Inflammatory macrophage (primary cell): ENCODE results near the gene CNIH3.
A peak's percentile ranks its signal among the peaks of the same experiment; 100 is the strongest.
"Not testable (repeated sequence)": the region's sequence is repeated elsewhere in the genome, so short reads cannot be mapped to it uniquely, and the experiment has no call there.

Experiments
- DNase-seq, 2 donors: peaks; one replicate each; pipeline ENCODE4 v3.0.0-alpha.2; 2020 to 2022

Gene CNIH3

DNA sequence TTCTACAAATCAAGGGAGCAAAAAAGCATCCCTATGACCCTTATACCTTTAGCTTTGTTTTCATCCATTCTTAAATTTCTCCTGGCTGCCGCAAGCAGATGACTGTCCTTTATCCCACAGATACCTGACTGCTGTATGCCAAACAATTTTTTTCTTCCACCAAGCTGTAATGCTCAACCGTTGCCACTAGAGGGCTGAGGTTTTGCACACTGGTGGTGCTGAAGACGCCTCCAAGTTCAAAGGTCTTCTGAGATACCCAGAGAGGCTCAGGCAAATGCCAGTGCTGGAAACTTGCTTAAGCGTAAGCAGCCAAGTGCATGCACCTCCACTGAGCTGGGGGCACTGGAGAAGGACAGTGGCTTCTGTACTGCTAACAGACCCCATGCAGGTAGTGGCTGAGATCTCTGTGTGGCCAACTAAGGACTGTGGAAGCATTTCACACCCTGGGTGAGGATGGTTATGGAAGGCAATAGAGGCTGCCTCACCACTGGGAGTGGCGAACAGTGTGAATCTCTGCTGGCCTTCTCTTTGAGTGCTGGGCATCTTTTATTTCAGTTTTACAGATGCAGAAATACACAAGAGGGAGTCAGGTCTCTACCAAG, 28.5 kb downstream of the CNIH3 start:
- peak; percentile 61 to 66 for DNase-seq

DNA sequence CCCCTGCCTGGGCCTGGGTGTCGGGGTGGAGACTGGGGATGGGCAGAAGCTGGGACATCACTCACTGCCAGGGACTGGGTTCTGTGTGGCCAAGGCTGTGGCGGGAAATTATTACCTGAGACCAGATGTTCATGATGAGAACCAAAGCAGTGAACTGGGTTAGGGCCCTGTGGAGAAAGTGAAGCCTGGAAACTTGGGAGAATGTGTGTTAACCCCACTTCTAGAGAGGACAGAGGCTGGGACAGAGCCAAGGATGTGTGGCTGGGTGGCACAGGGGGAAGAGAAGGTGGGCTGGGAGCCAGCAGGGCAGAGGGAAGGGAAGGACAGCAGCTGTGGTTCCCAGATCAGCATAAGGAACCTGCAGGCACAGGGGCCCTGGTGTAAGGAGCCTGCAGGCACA, 31.3 kb downstream of the CNIH3 start:
- DNase-seq = no peak

DNA sequence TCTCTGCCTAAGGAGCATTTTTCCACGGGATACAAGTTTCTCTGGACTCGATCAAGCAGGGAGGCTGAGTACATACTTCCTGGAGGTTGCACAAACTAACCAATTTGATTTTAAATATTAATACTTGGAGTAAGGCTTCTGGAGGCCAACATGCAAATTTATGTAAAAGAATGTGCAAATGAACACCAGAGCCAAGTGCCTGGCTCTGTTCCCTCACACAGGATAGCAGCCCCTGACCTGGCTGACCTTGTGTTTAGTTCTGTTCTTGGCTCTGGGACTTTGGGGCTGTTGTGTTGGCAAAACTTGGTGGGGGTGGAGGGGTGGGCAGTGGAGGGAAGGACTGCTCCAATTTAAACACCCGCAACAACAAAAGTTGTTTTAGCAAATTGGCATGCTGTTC, 34.2 kb downstream of the CNIH3 start:
- DNase-seq = no peak

DNA sequence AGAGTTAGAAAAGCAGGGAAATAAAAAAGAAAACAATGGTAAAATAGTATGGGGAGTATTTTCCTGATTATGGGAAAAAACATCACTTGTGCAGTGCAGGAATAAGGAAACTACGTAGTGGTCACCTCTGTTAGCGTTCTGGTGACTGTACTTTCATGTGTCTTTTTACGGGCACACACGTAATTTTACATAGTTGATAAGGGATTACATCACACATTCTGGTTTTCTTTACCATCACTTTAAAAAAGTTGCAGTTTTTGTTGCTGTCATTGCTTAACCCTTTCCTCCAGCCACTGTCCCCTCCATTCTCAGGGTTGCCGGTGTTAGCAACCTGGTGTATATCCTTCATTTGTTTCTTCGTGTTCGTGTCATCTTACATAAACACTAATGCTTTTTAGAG, 35.1 kb downstream of the CNIH3 start:
- DNase-seq = no peak

DNA sequence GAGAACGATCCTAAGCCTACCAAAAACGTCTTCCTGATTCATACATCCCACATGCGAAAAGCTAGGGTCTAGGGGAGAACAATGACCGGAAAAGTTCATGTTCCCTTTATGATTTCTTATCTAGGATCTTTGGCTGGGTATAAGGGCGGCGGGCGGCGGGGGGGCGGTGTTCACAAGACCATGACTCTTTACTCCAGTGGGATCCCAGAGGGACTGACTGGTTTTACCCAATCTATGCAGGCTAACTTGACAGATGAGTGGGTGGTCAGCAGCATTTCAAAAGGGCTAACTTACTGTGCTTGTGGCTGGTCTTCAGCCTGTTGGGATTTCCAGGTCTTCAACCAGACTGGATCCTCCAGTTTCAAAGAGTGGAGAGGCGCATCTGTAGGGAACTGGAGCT, 40.3 kb downstream of the CNIH3 start:
- peak in 1 of 2 donors; percentile 12 for DNase-seq

DNA sequence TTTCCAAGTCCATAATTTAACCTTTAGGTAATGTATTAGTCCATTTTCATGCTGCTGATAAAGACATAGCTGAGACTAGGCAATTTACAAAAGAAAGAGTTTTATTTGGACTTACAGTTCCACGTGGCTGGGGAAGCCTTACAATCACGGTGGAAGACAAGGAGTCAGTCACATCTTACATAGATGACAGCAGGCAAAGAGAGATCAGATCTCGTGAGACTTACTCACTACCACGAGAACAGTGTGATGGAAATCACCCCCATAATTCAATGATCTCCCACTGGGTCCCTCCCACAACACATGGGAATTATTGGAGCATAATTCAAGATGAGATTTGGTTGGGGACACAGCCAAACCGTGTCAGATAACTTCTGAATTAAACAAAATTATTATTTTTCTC, 44.0 kb downstream of the CNIH3 start:
- DNase-seq = no peak

DNA sequence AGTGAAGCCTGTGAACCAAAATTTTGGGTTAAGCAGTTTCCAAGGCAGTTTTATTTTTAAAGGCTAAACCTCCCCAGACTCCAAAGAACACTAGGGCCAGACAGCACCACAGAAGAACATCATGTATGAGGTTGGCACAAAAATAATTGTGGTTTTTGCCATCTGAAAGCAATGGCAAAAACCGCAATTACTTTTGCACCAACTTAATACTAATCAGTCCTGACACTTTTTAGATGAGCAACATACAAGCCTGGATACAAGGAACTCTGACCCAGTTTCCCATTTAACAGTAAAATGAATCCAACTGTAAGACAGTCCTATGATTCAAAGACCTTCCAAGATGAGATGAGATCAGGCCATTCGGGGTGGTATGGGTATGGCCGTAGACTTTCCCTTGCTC, 46.8 kb downstream of the CNIH3 start:
- DNase-seq = no peak

DNA sequence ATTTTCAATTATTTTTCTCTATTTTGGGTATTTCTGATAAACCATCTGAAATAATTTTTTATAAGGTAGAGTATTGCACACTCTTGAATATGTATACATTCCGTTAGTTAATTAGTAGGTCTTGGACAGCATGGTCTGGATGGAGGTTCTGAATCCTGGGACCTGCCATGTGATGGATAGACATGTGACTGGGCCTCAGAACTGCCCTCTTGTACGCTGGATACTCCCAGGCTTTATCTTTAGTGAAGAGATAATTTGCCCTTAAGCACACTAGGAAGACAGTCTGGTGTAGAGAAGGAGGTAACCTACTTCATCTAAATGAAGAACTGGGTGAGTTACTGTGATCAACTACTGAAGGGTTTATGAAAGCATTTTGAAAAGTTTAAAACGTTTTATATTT, 48.9 kb downstream of the CNIH3 start:
- DNase-seq = no peak

DNA sequence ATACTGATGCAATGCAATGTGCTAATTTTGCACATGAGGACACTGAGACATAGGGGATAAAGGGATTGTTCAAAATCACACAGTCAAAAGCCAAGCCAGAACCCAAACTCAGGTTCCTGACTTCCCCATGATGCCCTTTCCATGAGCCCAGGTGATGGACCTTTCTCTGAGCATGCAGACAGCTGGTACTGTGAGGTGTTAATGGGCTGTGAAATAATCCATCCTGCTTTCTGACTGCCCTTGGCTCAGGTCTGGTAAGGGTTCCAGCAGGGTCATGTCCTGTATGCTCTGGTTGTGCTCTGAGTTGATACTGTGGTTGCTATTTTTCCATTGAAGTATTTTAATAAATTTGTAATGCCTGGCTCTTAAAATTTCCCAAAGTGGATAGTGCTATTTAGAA, 50.0 kb downstream of the CNIH3 start:
- DNase-seq = no peak

DNA sequence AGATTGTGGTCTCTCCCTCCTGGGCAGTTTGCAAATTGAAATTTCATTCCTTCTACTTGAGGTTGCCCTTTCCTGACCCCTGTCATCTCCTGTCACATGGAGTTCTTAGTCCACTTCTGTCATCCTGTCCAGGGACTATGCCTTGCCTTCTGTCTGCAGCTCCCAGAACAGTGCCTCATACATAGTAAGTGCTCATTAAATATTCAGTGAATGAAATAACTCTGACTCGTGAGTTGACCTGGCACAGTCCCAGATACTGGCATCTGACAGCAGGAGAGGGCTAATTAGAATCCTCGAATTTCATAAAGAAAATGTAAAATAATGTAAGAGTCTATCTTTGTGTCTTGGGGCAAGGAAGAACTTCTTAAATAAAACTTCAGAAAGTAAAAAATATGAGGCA, 50.8 kb downstream of the CNIH3 start:
- no peak for DNase-seq

DNA sequence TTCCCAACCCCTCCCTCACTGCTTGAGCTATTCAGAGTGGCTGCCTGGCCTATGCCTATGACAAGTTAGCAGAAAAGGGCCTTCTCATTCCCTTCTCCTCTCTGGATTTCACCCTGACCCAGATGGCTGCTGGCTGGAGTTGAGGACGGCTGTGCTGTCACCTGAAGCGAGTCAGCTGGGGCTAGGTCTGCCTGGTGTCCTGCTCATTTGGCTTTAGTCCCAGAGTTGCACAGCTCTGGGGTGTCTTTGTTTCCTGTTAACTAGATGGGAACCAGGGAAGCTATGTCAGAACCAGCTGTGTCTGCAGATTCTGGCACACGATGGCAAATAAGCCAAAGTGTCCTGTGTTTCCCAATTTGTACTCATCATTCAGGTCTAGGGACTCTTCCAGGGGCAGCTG, 52.9 kb downstream of the CNIH3 start:
- DNase-seq = no peak

DNA sequence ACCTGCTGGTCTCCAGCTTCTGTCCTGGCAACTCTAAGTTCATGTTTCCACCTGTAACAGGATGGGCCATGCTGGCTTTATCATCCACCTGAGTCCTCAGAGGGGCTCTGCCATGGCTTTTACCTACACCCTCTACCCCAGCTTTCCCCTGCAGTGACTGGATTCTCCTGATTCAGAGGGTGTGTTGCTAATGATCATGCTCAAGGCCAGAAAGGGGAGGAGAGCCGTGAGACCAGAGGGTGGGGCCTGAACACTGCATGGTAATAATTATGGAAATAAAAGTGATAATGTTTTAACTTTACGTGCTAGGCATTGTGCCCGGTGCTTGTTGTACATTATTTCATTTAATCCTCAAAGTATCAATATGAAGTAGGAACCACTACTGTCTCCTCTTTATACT, 53.3 kb downstream of the CNIH3 start:
- no peak for DNase-seq

DNA sequence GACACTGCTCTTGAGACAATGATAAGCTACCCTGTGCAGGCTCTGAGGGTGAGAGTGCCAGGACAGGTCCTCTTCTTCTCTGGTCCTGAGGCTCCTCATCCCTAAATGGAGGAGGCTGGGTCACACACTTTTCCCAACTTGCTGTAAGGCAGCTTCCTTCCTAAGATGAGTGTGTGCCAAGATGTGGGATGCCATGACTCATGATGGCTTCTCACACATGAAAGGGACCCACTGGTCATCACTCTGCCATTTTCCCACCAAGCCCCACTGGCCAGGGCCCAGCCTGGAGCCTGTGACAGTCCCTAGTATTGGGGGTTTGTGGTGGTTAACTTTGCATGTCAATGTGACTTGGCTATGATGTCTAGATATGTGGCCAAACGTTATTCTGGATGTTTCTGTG, 54.4 kb downstream of the CNIH3 start:
- DNase-seq = no peak

DNA sequence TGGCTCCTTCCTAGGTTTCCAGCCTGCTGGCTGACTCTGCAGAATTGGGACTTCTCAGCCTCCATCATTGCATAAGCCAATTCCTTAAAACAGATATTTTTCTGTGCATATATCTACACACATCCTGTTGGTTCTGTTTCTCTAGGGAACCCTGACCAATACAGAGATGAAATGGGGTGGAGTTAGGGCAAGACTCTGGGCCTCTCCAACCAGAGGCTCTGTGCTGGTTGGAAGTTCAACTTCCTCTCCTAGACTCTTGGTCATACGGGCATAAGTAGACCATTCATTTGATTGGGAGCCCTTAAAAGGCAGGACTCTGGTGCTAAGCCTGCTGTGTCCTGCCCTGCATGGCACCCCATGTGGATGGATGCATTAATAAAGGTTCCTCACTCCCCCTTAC, 55.0 kb downstream of the CNIH3 start:
- peak; percentile 29 to 37 for DNase-seq

DNA sequence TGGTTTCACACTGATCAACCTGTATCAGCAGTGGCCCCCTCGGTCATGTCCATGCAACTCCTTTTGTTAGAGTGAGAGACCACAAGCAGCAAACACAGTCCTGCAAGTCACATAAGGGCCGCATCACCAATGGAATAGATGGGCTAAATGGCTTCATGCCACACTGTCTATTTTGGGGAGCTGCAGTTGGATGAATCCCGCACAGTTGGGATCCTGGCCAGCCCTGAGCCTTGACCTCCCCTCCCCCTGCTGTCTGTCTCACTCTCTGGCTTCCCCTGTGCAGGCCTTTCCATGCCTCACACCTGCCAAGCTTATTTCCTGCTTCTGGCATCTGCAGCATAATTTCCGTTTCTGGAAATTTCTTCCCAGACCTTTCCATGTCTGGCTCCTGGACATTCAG, 57.0 kb downstream of the CNIH3 start:
- DNase-seq = no peak

DNA sequence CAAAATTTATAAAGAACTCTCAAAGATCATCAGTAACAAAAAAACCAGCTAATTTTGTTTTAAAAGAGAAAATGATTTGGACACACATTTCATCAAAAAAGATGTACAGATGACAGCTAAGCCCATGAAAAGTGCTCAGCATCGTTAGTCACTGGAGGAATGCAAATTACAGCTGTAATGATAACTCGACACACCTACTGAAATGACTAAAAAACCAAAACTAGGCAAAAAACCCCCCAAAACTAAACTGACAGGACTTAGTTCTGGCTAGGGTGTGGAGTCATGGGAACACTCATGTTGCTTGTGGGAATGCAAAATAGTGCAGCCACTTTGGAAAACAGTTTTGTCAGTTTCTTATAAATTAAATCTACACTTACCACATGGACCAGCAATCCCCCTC, 59.5 kb downstream of the CNIH3 start:
- no peak for DNase-seq

DNA sequence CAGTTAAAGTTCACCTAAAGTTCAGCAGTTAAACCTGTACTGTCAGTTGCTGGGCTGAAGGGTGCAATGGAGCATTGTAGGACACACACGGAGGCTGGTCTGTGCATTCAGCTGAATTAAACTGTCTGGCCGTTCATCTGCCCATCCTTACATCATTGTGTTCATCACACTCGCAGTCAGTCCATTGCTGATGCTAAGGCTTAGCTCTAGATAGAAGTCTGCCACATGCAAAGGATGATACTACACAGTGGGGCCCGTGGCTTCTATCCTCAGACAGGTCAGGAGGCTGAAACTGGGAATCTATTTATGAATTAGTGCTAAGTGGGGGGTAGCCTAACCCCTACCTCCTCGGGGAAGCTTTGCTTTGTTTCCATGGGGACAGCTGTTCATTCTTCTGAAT, 60.4 kb downstream of the CNIH3 start:
- no peak for DNase-seq

DNA sequence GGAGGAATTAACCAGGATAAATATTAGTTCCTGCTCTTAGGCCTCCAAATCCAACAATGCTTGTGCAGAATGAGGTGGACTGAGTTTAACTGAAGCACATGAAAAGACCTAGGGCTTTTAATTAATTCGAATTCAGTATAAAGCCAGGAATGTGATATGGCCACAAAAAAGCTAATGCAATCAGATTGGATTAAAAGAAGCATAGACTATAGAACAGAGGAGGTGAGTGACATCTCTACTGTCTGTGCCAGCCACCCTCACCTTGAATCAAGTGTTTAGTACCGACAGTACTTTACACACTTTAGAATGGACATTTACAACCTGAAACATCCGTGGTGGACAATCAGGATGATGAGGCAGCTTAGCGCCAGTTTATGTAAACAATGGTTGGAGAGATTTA, 62.1 kb downstream of the CNIH3 start:
- no peak for DNase-seq

DNA sequence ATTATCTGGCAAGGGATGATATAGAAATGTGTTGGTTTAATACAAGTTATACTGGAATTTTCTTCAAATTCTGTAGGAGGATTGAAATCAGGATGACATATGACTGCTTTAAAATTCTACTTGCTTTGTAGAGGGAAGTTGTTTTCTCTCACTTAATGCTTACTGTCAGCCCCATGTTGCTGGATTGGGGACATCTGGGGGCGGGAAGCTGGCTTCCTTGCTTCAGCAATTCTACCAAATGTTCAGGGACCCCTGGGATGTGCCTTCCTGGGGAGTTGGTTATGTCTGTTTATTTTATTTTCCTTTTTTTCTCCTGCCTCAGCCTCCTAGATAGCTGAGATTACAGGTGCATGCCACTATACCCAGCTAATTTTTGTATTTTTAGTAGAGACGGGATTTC, 63.5 kb downstream of the CNIH3 start:
- DNase-seq = peak; percentile 29 to 45

DNA sequence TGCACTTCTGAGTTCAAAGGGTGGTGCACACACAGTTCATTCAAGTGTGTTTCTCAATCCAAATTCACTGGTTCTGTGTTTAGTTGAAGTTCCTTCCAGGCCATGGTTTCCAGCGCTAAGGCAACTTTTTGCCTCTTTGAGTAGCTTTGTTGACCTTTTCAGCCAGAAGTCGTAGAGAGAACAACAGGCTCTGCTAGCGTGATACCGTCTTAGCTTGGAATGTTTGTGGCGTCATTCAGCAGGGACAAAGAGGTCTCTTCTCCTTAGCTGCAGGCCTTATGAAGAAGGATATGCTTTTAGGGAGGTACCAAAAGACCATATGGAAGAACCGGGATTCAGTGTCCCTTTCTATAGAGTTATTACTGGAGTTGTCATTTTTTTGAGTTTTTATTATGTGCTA, 65.7 kb downstream of the CNIH3 start:
- no peak for DNase-seq

DNA sequence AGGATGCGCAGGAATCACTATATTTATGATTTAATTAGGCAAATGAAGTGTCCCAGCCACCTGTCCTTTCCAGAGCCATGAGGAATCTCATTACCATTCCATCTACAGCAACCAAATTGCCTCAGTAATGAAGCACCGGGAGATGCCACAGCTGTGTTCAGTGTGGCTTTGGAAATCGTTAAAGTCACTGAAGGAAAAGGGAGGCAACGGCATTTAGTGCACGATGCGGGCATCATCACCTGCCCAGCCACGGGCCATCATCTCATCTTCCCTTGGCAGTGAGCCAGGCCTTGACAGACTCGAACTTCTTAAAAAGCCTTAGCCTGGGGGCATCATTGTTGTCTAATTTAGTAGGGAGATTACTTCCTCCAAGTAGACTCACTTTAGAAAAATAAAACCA, 67.8 kb downstream of the CNIH3 start:
- DNase-seq = no peak

DNA sequence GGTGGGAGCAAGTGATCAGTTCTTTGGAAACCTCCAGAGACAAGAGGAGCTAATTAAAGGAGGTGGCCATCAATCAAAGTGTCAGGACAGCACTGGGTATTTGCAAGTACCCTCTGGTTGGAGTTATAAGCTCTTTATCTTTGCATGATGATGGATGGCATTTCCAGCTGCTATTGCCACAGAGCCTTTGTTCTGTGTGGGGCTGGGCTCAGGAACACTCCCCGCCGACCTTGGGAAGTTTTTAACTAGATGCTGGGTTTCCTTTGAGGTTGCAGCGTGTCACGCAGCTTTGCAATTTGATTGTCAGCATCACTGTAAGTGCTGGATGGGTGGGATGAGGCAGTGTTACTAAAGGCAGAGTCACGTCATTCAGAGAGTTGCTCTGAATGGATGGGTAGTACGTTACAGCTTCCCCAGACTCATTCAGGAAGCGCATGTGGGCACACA, 68.9 kb downstream of the CNIH3 start:
- peak in 1 of 2 donors; percentile 35 for DNase-seq

DNA sequence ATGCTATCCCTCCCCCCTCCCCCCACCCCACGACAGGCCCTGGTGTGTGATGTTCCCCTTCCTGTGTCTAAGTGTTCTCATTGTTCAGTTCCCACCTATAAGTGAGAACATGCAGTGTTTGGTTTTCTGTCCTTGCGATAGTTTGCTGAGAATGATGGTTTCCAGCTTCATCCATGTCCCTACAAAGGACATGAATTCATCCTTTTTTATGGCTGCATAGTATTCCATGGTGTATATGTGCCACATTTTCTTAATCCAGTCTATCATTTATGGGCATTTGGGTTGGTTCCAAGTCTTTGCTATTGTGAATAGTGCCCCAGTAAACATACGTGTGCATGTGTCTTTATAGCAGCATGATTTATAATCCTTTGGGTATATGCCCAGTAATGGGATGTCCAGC, 70.0 kb downstream of the CNIH3 start:
- not testable (repeated sequence) for DNase-seq

DNA sequence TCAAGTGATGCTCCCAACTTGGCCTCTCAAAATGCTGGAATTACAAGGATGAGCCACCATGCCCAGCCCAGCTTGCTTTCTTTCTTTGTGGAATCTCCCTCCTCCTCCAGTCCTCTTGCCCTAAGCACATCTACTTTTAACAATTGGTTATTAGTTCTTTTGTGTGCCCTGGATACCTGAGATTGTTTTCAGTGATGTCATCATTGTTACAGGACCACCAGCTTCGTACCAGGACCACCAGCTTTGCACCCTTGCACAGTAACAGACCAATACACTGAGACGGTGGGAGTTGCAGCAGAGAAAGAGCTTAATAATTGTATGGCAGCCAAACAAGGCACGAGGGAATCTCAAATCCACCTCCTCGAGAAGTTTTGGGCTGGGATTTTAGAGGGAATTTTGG, 71.3 kb downstream of the CNIH3 start:
- no peak for DNase-seq

DNA sequence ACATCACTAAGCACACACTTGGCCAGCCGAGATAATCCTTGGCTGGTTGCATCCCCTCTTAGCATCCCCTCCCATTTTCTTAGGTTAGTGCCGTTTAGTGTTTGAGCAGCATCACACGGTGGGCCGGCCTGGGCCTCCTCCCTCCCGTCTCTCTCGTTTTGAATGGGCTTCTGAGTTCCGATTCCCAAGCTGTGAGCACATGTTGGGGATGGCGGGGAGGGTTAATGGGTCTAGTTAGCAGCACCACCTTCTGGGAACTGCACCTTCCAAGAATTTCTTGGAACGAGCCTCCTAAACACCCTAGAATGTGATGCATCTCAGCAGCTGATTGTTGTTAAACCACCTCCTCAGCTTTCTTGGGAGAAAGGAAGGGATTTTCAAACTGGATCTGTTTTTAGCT, 73.3 kb downstream of the CNIH3 start:
- DNase-seq = no peak

DNA sequence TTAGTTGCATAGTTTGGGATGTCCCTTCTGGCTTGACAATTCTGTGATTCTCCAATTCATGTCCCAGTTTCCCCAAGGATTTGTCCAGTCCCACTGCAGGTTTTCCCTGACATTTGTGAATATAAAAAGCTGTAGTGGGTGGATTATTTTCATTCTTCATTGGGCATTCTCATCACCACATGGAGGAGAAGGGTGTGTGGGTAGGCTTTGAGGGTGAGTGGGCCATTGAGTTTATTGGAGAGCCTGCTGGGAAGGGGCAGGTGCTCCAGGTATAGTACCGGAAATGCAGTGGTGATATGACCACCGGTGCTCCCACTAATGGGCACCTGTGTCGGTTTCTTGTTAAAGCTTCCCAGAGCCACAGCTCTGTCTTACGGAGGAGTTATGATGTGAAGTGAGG, 74.5 kb downstream of the CNIH3 start:
- DNase-seq = no peak
